ENCODE measurements around the gene DAND5. TPM values are rescaled to one million over a fixed set of nuclear protein-coding genes. Genes with fewer than 3 reads are reported as not detected.

Gene DAND5
- total and polyA plus RNA-seq, 9 donors, result 0.11 to 0.15 TPM; not detected in 7

- TF ChIP-seq EP300 (IDR thresholded peaks at IDR 0.05) (no peak), POLR2A (IDR thresholded peaks at IDR 0.05) (no peak)
- TF ChIP-seq, protein P1, sequence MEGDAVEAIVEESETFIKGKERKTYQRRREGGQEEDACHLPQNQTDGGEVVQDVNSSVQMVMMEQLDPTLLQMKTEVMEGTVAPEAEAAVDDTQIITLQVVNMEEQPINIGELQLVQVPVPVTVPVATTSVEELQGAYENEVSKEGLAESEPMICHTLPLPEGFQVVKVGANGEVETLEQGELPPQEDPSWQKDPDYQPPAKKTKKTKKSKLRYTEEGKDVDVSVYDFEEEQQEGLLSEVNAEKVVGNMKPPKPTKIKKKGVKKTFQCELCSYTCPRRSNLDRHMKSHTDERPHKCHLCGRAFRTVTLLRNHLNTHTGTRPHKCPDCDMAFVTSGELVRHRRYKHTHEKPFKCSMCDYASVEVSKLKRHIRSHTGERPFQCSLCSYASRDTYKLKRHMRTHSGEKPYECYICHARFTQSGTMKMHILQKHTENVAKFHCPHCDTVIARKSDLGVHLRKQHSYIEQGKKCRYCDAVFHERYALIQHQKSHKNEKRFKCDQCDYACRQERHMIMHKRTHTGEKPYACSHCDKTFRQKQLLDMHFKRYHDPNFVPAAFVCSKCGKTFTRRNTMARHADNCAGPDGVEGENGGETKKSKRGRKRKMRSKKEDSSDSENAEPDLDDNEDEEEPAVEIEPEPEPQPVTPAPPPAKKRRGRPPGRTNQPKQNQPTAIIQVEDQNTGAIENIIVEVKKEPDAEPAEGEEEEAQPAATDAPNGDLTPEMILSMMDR (IDR thresholded peaks at IDR 0.05), result no peak
- WGBS, 3 donors, result 0 to 1% (median 1%) methylated on average over 36 to 40 of the region's 40 CpGs
- Histone ChIP-seq H3K27ac (peak overlapping the region; percentile 83 to 85), H3K4me1 (ENCODE audit: insufficient read depth) (no peaks in the 10 kb centered on the region), H3K27me3 (no peaks in the 10 kb centered on the region), H3K36me3 (no peaks in the 10 kb centered on the region), H3K9me3 (no peaks in the 10 kb centered on the region), H3K4me3 (peak overlapping the region; percentile 96)
- DNase-seq, result peak; percentile 53 to 79 (median 67)
- intact Hi-C loops (cut with DNase I), result no loop called here
These were observed 23.2 kb upstream of the DAND5 start for GRCh38 chr19:12946092-12946721.

- no peaks in the 10 kb centered on the region for H3K27me3 ChIP-seq
- H3K36me3 ChIP-seq, result no peaks in the 10 kb centered on the region
- DNase-seq, result no peak
These were observed 22.5 kb upstream of the DAND5 start for GRCh38 chr19:12946731-12947496.

GRCh38 chr19:12947702-12948611, 21.4 kb upstream of the DAND5 start:
- TF ChIP-seq POLR2A (IDR thresholded peaks at IDR 0.05) (no peak), EP300 (IDR thresholded peaks at IDR 0.05) (no peak)
- TF ChIP-seq, protein P1 (IDR thresholded peaks at IDR 0.05), result no peak
- Histone ChIP-seq H3K9me3 (no peaks in the 10 kb centered on the region), H3K36me3 (no peaks in the 10 kb centered on the region), H3K27me3 (no peaks in the 10 kb centered on the region), H3K27ac (no peak overlapping the region), H3K4me3 (no peak overlapping the region), H3K4me1 (ENCODE audit: insufficient read depth) (no peaks in the 10 kb centered on the region)
- intact Hi-C loops (cut with DNase I), result no loop called here
- peak in 3 of 5 donors; percentile 46 to 58 (median 51) for DNase-seq
- 79 to 86% (median 82%) methylated on average over 28 of the region's 28 CpGs for WGBS, 3 donors

More at GRCh38 chr19:12946731-12947496, 22.5 kb upstream of the DAND5 start:
- intact Hi-C loops (cut with DNase I), result no loop called here
- WGBS, 3 donors, result 56 to 60% (median 57%) methylated on average over 14 of the region's 14 CpGs
- peak overlapping the region; percentile 96 for H3K4me3 ChIP-seq
- H3K4me1 ChIP-seq (ENCODE audit: insufficient read depth), result no peaks in the 10 kb centered on the region
- TF ChIP-seq EP300 (IDR thresholded peaks at IDR 0.05) (no peak), POLR2A (IDR thresholded peaks at IDR 0.05) (no peak)
- TF ChIP-seq, protein P1 (IDR thresholded peaks at IDR 0.05), result no peak
- H3K27ac ChIP-seq, result no peak overlapping the region
- H3K9me3 ChIP-seq, result no peaks in the 10 kb centered on the region

Measured in ovary (tissue), 9 donors.